ENCODE data around the gene NOX3.

DNA sequence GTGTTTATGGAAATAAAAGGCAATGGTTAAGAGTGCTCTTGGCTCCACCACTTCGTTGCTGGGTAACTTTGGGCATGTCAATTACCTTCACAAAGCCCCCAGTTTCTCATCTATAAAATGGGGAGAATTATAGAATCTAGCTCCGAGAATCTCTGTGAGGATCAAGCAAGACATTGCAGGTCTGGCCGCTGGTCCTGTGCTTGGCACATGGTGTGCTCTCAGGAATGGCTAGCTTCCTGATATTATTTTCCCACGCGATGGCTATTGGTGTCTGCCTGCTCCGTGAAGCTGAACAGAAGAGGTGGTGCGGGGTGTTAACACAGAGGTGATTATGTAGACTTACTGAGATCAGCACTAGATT, 57.0 kb downstream of the NOX3 start:
- TF ChIP-seq, protein P1, sequence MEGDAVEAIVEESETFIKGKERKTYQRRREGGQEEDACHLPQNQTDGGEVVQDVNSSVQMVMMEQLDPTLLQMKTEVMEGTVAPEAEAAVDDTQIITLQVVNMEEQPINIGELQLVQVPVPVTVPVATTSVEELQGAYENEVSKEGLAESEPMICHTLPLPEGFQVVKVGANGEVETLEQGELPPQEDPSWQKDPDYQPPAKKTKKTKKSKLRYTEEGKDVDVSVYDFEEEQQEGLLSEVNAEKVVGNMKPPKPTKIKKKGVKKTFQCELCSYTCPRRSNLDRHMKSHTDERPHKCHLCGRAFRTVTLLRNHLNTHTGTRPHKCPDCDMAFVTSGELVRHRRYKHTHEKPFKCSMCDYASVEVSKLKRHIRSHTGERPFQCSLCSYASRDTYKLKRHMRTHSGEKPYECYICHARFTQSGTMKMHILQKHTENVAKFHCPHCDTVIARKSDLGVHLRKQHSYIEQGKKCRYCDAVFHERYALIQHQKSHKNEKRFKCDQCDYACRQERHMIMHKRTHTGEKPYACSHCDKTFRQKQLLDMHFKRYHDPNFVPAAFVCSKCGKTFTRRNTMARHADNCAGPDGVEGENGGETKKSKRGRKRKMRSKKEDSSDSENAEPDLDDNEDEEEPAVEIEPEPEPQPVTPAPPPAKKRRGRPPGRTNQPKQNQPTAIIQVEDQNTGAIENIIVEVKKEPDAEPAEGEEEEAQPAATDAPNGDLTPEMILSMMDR (conservative IDR thresholded peaks at IDR 0.05; ENCODE audit: low read length), result no peak
- TF ChIP-seq EZH2phosphoT487 (IDR thresholded peaks at IDR 0.05; ENCODE audit: borderline replicate concordance), result no peak
